ENCODE results near the gene HSPA4. TPM values are rescaled to one million over a fixed set of nuclear protein-coding genes. Genes with fewer than 3 reads are reported as not detected.

Gene HSPA4
- total and polyA plus RNA-seq, 4 donors, result 22.1 to 39.7 (median 31.9) TPM

- Histone ChIP-seq H3K9ac (ENCODE audit: low read depth in 1 of 2, low read length in 2 of 2) (no peak overlapping the region), H3K4me3 (ENCODE audit: low read depth in 1 of 3, low read length in 3 of 3) (no peak overlapping the region), H3K9me3 (ENCODE audit: control insufficient read depth in 4 of 4, low read length in 3 of 4) (no peaks in the 10 kb centered on the region), H3K27ac (ENCODE audit: low read depth in 1 of 2, low read length in 2 of 2) (no peak overlapping the region), H3K27me3 (ENCODE audit: control insufficient read depth in 4 of 4, insufficient read depth in 4 of 4, low read length in 3 of 4) (no peaks in the 10 kb centered on the region), H3K36me3 (ENCODE audit: control insufficient read depth in 4 of 4, insufficient read depth in 3 of 4, low read depth in 1 of 4, low read length in 3 of 4) (no peaks in the 10 kb centered on the region), H3K4me1 (ENCODE audit: control insufficient read depth in 4 of 4, insufficient read depth in 4 of 4, low read length in 3 of 4) (no peaks in the 10 kb centered on the region)
- DNase-seq (ENCODE audit: low spot score), result no peak
- 88% methylated on average over 6 of the region's 6 CpGs for whole genome bisulfite sequencing
- TF ChIP-seq MAX (IDR thresholded peaks at IDR 0.05) (no peak), SP1 (IDR thresholded peaks at IDR 0.05) (no peak), FOXA2 (IDR thresholded peaks at IDR 0.05) (no peak), EGR1 (IDR thresholded peaks at IDR 0.05; ENCODE audit: low read depth in 2 of 2) (no peak), ZBTB33 (IDR thresholded peaks at IDR 0.05) (no peak), HNF4G (IDR thresholded peaks at IDR 0.05) (no peak), GABPA (IDR thresholded peaks at IDR 0.05 in 1 of 2, conservative IDR thresholded peaks at IDR 0.05 in 1 of 2) (no peak), RAD21 (IDR thresholded peaks at IDR 0.05) (no peak), HNF4A (conservative IDR thresholded peaks at IDR 0.05) (no peak), JUND (IDR thresholded peaks at IDR 0.05) (no peak), RXRA (IDR thresholded peaks at IDR 0.05) (no peak), ATF3 (IDR thresholded peaks at IDR 0.05) (no peak), REST (IDR thresholded peaks at IDR 0.05) (no peak), NR2F2 (IDR thresholded peaks at IDR 0.05) (no peak), TAF1 (conservative IDR thresholded peaks at IDR 0.05) (no peak), FOXA1 (IDR thresholded peaks at IDR 0.05) (no peak), YY1 (IDR thresholded peaks at IDR 0.05) (no peak), CTCF (IDR thresholded peaks at IDR 0.05; ENCODE audit: low read depth, low read length, missing input control) (no peak)
Observed at GRCh38 chr5:133142782-133143181, 91.0 kb downstream of the HSPA4 start.

All from liver (tissue), 9 donors.